SK-N-SH (cell line): ENCODE data around the gene FOXO1.

Source experiments
- CTCF ChIP-seq: fragments of 200-600 bp; sonication (generic); IDR thresholded peaks from 2 replicates; pipeline ENCODE4 v1.6.1; 2017; ENCODE audit warnings: antibody characterized with exemption, mild to moderate bottlenecking, moderate library complexity
- EP300 ChIP-seq, 2 experiments: IDR thresholded peaks; 2 replicates each; pipeline versions ENCODE4 v1.4.0 to v1.6.1; 2012; ENCODE audit warnings: borderline replicate concordance in 1 of 2, low read depth in 1 of 2, low read length in 1 of 2
- EZH2phosphoT487 ChIP-seq: fragments of 200-600 bp; sonication (generic); IDR thresholded peaks from 2 replicates; pipeline ENCODE4 v1.6.1; 2017; ENCODE audit warnings: low read depth, mixed run types, mild to moderate bottlenecking, antibody characterized with exemption, moderate library complexity, borderline replicate concordance
- FOXJ3 ChIP-seq: sonication (generic); formaldehyde crosslinking; IDR thresholded peaks from 2 replicates; pipeline ENCODE4 v1.5.1; 2020; ENCODE audit warnings: mild to moderate bottlenecking, missing genetic modification reagents
- JUND ChIP-seq: IDR thresholded peaks from 2 replicates; pipeline ENCODE4 v1.4.0; 2012
- MXI1 ChIP-seq: IDR thresholded peaks from 2 replicates; pipeline ENCODE4 v1.6.1; 2012; ENCODE audit warnings: mild to moderate bottlenecking, low read depth, low read length, improper control_type of control experiment
- NFIC ChIP-seq: IDR thresholded peaks from 2 replicates; pipeline ENCODE4 v1.4.0; 2012; ENCODE audit warnings: borderline replicate concordance
- NRF1 ChIP-seq: IDR thresholded peaks from 2 replicates; pipeline ENCODE4 v1.6.1; 2012; ENCODE audit warnings: low read depth, mild to moderate bottlenecking, low read length
- POLR2AphosphoS5 ChIP-seq: IDR thresholded peaks from 2 replicates; pipeline ENCODE4 v1.6.1; 2012; ENCODE audit warnings: low read depth, low read length
- SMC3 ChIP-seq: IDR thresholded peaks from 2 replicates; pipeline ENCODE4 v1.6.1; 2012; ENCODE audit warnings: low read depth, low read length, improper control_type of control experiment
- TF ChIP-seq, protein P1 (sequence below): fragments of 150-350 bp; IDR thresholded peaks from 2 replicates; pipeline ENCODE4 v1.6.1; 2017; ENCODE audit warnings: antibody characterized with exemption, low read length, low read depth, borderline replicate concordance

- TF ChIP-seq POLR2AphosphoS5 (no peak), SMC3 (no peak), MXI1 (no peak), EP300 (IDR thresholded peaks at IDR 0.05; ENCODE audit: borderline replicate concordance in 1 of 2, low read depth in 1 of 2, low read length in 1 of 2) (no peak), CTCF (no peak), FOXJ3 (CRISPR knock-in tag) (no peak), NRF1 (no peak), EZH2phosphoT487 (no peak), NFIC (no peak), JUND (no peak)
- TF ChIP-seq, protein P1, sequence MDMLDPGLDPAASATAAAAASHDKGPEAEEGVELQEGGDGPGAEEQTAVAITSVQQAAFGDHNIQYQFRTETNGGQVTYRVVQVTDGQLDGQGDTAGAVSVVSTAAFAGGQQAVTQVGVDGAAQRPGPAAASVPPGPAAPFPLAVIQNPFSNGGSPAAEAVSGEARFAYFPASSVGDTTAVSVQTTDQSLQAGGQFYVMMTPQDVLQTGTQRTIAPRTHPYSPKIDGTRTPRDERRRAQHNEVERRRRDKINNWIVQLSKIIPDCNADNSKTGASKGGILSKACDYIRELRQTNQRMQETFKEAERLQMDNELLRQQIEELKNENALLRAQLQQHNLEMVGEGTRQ: no peak
These were observed 131.1 kb downstream of the FOXO1 start for GRCh38 chr13:40535345-40535836.
